Smooth muscle cell (in vitro differentiated cells): ENCODE measurements around the gene TUBB2B. TPM values are rescaled to one million over a fixed set of nuclear protein-coding genes. Genes with fewer than 3 reads are reported as not detected.

Experiments used
- DNase-seq: peaks from one replicate; lab custom pipeline; 2025; ENCODE audit not compliant: unreplicated experiment; lab: John Stamatoyannopoulos, UW
- H2AFZ ChIP-seq: fragments of 200-600 bp; sonication (generic); 2 replicates; pipeline ENCODE4 v1.6.0; 2016; ENCODE audit warnings: antibody characterized with exemption, low read depth, mild to moderate bottlenecking
- H3F3A ChIP-seq: fragments of 200-600 bp; sonication (generic); 2 replicates; pipeline ENCODE4 v1.6.0; 2017; ENCODE audit warnings: antibody characterized with exemption, low read depth
- H3K27ac ChIP-seq: fragments of 200-600 bp; sonication (generic); 2 replicates; pipeline ENCODE4 v1.5.1; 2016; ENCODE audit warnings: low read depth, mild to moderate bottlenecking
- H3K27me3 ChIP-seq: fragments of 200-600 bp; sonication (generic); 2 replicates; pipeline ENCODE4 v1.6.1; 2016; ENCODE audit warnings: low read depth, mild to moderate bottlenecking
- H3K36me3 ChIP-seq: fragments of 200-600 bp; sonication (generic); 2 replicates; pipeline ENCODE4 v1.5.1; 2016; ENCODE audit warnings: low read depth
- H3K4me1 ChIP-seq: fragments of 200-600 bp; sonication (generic); 2 replicates; pipeline ENCODE4 v1.5.1; 2016; ENCODE audit warnings: low read depth
- H3K4me2 ChIP-seq: fragments of 200-600 bp; sonication (generic); 2 replicates; pipeline ENCODE4 v1.6.0; 2016; ENCODE audit warnings: mild to moderate bottlenecking
- H3K4me3 ChIP-seq: fragments of 200-600 bp; sonication (generic); 2 replicates; pipeline ENCODE4 v1.5.1; 2016; ENCODE audit warnings: mild to moderate bottlenecking
- H3K79me2 ChIP-seq: fragments of 200-600 bp; sonication (generic); 2 replicates; pipeline ENCODE4 v1.6.0; 2016; ENCODE audit warnings: low read depth, mild to moderate bottlenecking
- H3K9ac ChIP-seq: fragments of 200-600 bp; sonication (generic); 2 replicates; pipeline ENCODE4 v1.6.0; 2016; ENCODE audit warnings: low read depth
- H3K9me3 ChIP-seq: fragments of 200-600 bp; sonication (generic); replicated peaks from 2 replicates; pipeline ENCODE4 v1.5.1; 2016; ENCODE audit warnings: low read depth
- H4K20me1 ChIP-seq: fragments of 200-600 bp; sonication (generic); 2 replicates; pipeline ENCODE4 v1.6.0; 2016; ENCODE audit warnings: low read depth
- WGBS: methylation state at CpG from one replicate; pipeline ENCODE4 v1.1.7; 2016; ENCODE audit warnings: low lambda C conversion rate; 5-methylcytosine and 5-hydroxymethylcytosine counted together
- polyA plus RNA-seq: library from polyadenylated mRNA; unstranded; fragments of >200 nt; fragmentation: Nextera tagmentation; extraction: Ambion mirVana; gene quantifications from 2 replicates; pipeline ENCODE4 v1.2.1, GENCODE V29; 2016
- total RNA-seq: library from RNA; depleted of rRNA; stranded (reverse); fragments of >200 nt; gene quantifications from 2 replicates; pipeline ENCODE4 v1.2.3, GENCODE V29; 2014
- TF ChIP-seq, protein P1 (sequence below): fragments of 200-600 bp; sonication (generic); IDR thresholded peaks from 2 replicates; pipeline ENCODE4 v1.5.1; 2017; ENCODE audit warnings: borderline replicate concordance, mild to moderate bottlenecking, antibody characterized with exemption; ENCODE audit not compliant: insufficient read depth, poor library complexity, severe bottlenecking

The TUBB2B gene
- total and polyA plus RNA-seq, 2 experiments from 2014 or later = 22.7 to 62.1 TPM

DNA sequence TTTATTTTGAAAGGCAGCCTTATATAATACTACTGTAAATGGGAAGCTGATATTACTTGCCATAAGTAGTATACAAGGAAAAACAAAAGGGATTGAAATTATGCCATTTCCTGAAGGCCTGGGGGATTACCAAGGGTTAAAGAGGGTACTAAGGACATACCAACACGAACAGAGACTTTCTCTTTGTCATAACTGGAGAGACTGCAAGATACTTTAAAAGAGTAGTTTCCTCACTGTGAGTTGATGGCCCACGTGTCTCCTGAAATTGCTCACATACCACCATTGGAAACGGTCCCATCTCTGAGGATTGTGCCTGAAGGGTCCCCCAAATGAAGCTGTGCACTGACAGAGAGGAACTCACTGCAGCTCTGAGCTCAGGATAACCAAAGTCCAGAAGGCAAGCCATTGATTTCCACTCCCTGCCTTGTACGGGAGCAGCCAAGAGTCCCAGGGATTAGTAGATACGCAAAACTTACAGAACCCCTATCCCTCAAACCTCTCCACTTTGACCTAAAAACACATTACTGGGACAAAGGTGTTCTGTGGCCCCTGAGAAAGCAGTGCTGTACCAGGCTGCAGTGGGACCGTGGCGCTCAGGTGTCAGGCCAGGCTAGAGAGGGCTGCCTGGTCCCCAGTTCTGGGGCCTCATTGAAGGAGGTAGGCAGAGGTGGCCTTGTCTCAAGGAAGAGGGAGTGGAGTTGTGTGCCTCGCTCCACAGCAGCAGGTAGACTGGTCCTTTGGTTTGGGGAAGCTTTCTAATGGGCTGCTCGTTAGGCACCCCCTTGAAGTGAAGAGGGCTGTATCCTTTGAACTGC is 46.5 kb upstream of the TUBB2B start:
- no peaks in the 10 kb centered on the region for H3K79me2 ChIP-seq
- H3K4me3 ChIP-seq = no peak overlapping the region
- no peak overlapping the region for H3K4me2 ChIP-seq
- no peaks in the 10 kb centered on the region for H3K36me3 ChIP-seq
- no peak overlapping the region for H3K27ac ChIP-seq
- no peaks in the 10 kb centered on the region for H3K9me3 ChIP-seq
- no peaks in the 10 kb centered on the region for H3K4me1 ChIP-seq
- no peaks in the 10 kb centered on the region for H3F3A ChIP-seq
- peaks cover 5% of the 10 kb centered on the region for H4K20me1 ChIP-seq
- TF ChIP-seq, protein P1, sequence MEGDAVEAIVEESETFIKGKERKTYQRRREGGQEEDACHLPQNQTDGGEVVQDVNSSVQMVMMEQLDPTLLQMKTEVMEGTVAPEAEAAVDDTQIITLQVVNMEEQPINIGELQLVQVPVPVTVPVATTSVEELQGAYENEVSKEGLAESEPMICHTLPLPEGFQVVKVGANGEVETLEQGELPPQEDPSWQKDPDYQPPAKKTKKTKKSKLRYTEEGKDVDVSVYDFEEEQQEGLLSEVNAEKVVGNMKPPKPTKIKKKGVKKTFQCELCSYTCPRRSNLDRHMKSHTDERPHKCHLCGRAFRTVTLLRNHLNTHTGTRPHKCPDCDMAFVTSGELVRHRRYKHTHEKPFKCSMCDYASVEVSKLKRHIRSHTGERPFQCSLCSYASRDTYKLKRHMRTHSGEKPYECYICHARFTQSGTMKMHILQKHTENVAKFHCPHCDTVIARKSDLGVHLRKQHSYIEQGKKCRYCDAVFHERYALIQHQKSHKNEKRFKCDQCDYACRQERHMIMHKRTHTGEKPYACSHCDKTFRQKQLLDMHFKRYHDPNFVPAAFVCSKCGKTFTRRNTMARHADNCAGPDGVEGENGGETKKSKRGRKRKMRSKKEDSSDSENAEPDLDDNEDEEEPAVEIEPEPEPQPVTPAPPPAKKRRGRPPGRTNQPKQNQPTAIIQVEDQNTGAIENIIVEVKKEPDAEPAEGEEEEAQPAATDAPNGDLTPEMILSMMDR = no peak
- DNase-seq = no peak
- no peak overlapping the region for H2AFZ ChIP-seq
- H3K27me3 ChIP-seq = no peaks in the 10 kb centered on the region
- 94% methylated on average over 9 of the region's 9 CpGs for WGBS
- no peak overlapping the region for H3K9ac ChIP-seq

DNA sequence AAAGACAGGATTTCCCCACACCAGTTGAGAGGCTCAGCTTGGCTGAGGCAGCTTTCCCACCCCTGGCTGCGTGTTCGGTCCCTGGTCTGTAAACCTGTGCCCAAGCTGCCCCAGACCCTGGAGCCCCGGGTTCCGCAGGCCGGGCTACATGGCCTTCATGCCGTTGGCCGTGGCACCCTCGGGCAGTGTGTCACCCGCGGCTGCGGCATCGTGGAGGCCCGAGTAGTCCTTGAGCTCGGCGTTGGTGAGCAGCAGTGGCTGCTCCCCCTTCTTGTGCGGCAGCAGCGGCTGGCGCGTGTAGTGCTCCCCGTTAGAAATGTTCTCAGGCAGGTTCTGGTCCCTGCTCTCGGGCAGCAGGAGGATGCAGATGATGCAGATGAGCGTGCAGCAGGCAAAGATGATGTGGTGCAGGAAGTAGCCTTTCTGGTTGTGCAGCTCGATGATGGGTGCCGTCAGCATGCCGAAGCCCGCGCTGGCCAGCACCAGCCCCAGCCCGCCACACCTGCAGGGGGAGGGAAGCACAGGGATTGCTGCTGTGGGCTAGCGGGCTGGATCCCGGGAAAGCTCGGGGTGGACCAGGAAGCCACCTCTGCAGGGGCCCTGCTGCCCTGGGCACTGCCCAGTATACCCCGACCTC is 45.6 kb upstream of the TUBB2B start:
- Histone ChIP-seq H3K9me3 (no peaks in the 10 kb centered on the region), H3K27ac (no peak overlapping the region), H3K27me3 (no peaks in the 10 kb centered on the region), H3K4me2 (no peak overlapping the region), H4K20me1 (peaks cover 7% of the 10 kb centered on the region), H3K79me2 (no peaks in the 10 kb centered on the region), H3K9ac (no peak overlapping the region), H3F3A (no peaks in the 10 kb centered on the region), H2AFZ (no peak overlapping the region), H3K4me1 (no peaks in the 10 kb centered on the region), H3K36me3 (no peaks in the 10 kb centered on the region), H3K4me3 (no peak overlapping the region)
- DNase-seq = no peak
- TF ChIP-seq, protein P1 = no peak
- WGBS = 97% methylated on average over 32 of the region's 32 CpGs

- no peaks in the 10 kb centered on the region for H3F3A ChIP-seq
- TF ChIP-seq, protein P1 = no peak
- H3K4me2 ChIP-seq = no peak overlapping the region
- no peaks in the 10 kb centered on the region for H3K36me3 ChIP-seq
- no peaks in the 10 kb centered on the region for H3K79me2 ChIP-seq
- peaks cover 9% of the 10 kb centered on the region for H4K20me1 ChIP-seq
- no peak overlapping the region for H3K27ac ChIP-seq
- 98% methylated on average over 13 of the region's 13 CpGs for WGBS
- H2AFZ ChIP-seq = no peak overlapping the region
- no peaks in the 10 kb centered on the region for H3K9me3 ChIP-seq
- H3K9ac ChIP-seq = no peak overlapping the region
- no peaks in the 10 kb centered on the region for H3K27me3 ChIP-seq
- no peak overlapping the region for H3K4me3 ChIP-seq
- no peak for DNase-seq
- no peaks in the 10 kb centered on the region for H3K4me1 ChIP-seq
Measured at GRCh38 chr6:3271756-3272155, 44.3 kb upstream of the TUBB2B start.
